Left lobe of liver (tissue), 2 donors: Measurements from ENCODE around the gene CASP7. TPM values are rescaled to one million over a fixed set of nuclear protein-coding genes. Genes with fewer than 3 reads are reported as not detected.

Experiments used
- ATAC-seq: fragments of 200-7000 bp; cut with Tn5 transposase; one replicate; pipeline ENCODE4 v1.9.1; 2020; ENCODE audit warnings: mild to moderate bottlenecking, moderate library complexity
- DNase-seq: peaks from one replicate; pipeline ENCODE4 v3.0.0-alpha.2; 2020; ENCODE audit warnings: low spot score
- total RNA-seq: library from RNA; stranded (reverse); gene quantifications from one replicate; pipeline ENCODE4 v1.2.1, GENCODE V29; 2021
- donor health status: DM: no; HTN: no; CAD: no; lungs with moderate emphysema.
- donor health status: DM: no; HTN: yes; CAD: no.

The CASP7 gene
- total RNA-seq, 1 donor from 2014 or later = 12.4 TPM

DNA sequence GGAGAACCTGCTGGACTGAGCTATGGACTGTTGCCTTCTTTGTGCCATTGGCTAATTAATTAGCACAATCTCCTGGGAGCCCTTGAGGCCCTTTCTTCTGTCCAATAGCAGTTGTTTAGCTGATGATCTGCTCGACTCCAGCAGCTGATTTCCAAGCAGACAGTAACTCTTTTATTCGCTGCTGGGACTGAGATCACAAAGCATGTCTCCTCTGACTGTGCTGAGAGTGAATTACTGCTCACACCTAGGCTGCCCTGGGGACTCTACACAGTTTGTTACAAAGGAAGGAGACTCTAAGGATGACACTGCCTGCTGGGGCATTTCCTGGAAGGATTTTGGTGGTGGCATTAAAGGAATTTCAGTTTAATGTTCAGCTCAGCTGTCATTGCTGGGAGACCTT is 31.4 kb downstream of the CASP7 start:
- ATAC-seq (no peak), DNase-seq (no peak)

- ATAC-seq = no peak
- DNase-seq = no peak
Observed at GRCh38 chr10:113712024-113712423, 32.3 kb downstream of the CASP7 start.

GRCh38 chr10:113712755-113713639 is 33.3 kb downstream of the CASP7 start:
- ATAC-seq (no peak), DNase-seq (no peak)

GRCh38 chr10:113713640-113713982 is 33.9 kb downstream of the CASP7 start:
- no peak for DNase-seq
- ATAC-seq = no peak

GRCh38 chr10:113716109-113716910 is 36.6 kb downstream of the CASP7 start:
- DNase-seq (no peak), ATAC-seq (no peak)

DNA sequence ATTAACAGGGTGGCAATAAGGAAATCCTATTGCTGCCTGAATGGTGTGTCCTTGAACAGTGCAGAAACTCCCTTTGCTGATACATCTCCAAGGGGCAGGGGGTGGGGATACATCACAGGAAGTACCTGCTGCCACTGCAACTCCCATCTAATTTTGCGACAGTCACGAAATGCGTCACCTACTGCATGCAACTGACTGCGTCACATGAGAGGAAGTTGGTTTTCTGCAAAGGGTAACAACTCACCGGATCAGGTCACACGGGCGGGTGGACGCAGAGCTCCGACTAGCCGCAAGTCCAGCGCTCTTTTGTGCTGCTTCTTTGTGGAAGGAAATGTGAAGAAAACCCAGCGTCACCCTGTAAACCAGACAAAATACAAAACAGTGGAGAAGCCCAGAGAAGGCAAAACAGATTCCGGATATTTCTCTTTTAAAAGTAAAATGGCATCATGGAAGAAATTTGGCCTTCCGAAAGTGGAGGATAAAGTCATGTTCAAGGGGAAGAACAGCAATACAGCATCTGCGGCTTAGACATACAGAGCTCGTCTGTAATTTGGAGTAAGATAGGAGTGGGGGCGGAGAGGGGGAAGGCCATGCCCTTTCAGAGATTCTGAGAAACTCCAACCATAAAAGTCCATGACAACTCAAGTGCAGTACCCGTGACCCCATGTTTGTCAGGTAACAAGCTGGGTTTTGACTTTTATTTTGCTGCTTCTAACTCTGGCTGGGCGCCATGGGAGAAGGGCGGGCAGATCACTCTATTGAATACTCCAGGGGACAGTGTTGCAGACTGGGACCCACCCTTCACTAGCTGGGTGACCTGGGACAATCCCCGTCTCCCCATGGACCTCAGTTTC is 39.5 kb downstream of the CASP7 start:
- DNase-seq (no peak), ATAC-seq (no peak)

- ATAC-seq (no peak), DNase-seq (no peak)
Observed at GRCh38 chr10:113720386-113720785, 40.7 kb downstream of the CASP7 start.

DNA sequence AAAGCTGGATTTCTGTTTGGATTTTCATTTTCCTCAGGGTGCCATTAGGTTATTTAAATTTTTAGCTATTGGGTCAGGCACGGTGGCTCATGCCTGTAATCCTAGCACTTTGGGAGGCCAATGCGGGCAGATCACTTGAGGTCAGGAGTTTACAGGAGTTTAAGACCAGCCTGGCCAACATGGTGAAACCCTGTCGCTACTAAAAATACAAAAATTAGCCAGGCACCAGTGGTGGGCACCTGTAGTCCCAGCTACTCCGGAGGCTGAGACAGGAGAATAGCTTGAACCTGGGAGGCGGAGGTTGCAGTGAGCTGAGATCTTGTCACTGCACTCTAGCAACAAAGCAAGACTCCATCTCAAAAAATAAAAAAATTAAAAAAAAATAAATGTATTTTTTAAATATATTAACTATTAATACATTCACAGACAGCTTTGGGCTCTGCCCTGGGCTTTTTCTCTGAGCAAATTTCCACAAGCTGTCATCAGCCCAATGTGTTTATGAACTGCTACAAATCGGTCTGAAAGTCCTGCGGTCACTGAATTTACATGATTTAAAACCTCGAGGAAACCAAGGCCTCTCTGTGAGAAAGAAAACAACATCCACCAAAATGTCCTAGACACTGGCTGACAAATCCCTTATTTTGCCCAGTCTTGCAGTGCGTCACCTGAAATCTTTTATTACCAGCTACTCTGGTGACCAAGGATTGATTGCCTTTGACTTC is 52.6 kb downstream of the CASP7 start:
- DNase-seq = no peak
- ATAC-seq = no peak

GRCh38 chr10:113732966-113733365 is 53.3 kb downstream of the CASP7 start:
- no peak for ATAC-seq
- DNase-seq = no peak

GRCh38 chr10:113733635-113734034 is 53.9 kb downstream of the CASP7 start:
- DNase-seq (no peak), ATAC-seq (no peak)

DNA sequence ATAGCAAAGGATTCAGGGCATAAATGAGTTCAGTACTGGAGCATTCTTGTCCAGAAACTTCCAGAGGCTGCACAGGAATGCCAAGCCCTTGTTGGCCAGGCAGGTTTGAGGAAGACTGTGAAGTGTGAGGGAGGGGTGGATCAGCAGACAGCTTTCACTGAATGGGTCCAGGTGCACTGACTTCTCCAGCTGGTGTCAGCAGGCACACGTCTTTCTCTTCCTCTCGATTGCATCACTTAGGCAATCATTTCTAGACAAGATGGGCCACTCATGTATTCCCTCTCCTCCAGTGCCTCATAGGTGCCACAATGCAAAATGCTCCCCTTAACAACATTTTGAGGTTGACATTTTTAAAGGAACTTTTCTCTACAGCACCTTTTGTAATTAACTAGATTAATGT is 56.2 kb downstream of the CASP7 start:
- ATAC-seq = peak; percentile 95

DNA sequence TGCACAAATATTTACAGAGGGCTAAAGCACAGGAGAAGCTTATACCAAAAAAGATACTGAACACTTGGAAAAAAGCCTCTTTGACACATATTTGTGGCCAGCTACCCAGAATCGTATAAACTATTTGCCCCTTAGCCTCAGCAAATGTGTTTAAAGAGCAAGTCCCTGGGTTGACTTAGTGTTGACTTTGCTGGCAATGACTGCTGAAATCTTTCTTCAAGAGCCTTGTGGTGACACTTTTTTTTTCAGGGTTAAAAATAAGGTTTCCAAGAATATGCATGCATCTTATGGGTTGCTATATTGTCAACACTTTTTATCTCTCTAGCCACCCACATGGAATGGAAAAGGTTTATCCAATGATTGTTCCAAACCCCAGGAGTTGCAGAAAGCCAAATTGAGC is 56.9 kb downstream of the CASP7 start:
- ATAC-seq (no peak), DNase-seq (no peak)

More for the DNA sequence above, 56.2 kb downstream of the CASP7 start:
- no peak for DNase-seq

- DNase-seq (no peak), ATAC-seq (no peak)
Observed at GRCh38 chr10:113739031-113739430, 59.3 kb downstream of the CASP7 start.

DNA sequence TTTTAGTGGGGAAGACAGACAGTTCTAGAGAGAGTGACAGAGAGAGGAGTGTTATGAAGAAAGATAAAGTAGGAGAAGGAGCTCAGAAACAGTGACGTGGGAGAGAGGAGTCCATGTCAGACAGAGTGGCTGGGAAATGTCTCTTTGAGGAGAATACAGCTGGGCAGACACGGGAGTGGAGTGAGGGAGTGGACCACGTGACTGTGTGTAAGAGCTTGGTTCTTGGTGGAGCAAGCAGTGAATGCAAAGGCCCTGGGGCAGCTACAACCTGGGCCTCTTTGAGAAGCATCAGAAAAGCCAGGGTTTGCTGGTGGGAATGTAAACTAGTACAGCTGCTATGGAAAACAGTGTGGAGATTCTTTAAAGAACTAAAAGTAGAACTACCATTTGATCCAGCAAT is 59.9 kb downstream of the CASP7 start:
- DNase-seq (no peak), ATAC-seq (no peak)

DNA sequence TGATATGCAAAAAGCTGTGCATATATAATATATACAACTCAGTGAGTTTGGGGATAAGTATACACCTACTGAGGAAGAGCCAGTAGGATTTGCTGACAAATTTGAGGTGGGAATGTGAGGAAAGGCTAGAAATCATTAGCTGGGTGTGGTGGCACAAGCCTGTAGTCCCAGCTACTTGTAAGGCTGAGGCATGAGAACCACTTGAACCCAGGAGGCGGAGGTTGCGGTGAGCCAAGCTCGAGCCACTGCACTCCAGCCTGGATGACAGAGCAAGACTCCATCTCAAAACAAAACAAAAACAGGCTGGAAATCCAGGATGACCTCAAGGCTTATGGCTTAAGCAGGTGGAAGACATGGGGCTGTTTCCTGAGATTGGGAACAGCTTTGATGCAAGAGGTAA is 61.1 kb downstream of the CASP7 start:
- DNase-seq (no peak), ATAC-seq (no peak)

- ATAC-seq (no peak), DNase-seq (no peak)
Observed at GRCh38 chr10:113742466-113742865, 62.8 kb downstream of the CASP7 start.

GRCh38 chr10:113743594-113743993 is 63.9 kb downstream of the CASP7 start:
- DNase-seq (no peak), ATAC-seq (no peak)

GRCh38 chr10:113745374-113745773 is 65.7 kb downstream of the CASP7 start:
- ATAC-seq = no peak
- no peak for DNase-seq

DNA sequence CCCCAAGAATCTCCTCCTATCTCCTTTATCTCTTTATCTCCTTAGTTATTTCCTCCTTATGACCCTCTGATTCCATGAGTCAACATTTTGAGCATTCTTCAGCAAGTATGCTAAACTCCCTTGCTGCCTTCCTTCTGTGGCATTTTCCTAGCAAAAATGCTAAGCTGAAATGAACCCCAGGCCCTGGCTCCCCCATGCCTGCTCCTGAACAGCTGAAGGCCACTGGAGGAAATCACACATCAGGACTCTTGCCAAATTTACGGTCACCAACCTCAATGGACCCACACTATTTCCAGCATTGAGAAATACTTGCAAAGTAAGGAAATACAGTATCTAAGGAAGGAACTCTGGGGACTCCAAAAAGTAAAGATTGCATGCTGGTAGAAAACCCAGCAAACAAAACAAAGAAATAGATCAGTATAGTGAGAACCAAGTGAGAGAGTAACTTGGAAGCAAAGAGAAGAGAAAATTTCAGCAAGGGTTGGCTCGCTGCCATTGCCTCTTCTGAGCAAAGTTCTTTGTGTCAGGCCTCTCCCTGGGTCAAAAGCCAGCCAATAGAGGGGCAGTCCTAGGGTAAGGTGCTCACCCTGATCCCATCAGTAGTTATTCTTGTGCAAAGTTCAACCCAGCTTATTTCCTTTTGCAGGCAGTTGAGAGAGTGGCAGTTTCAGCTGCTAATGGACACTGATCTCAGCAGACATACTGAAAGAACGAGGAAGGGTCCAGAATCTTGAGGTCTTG is 66.7 kb downstream of the CASP7 start:
- DNase-seq (peak; percentile 84), ATAC-seq (peak; percentile 93)

GRCh38 chr10:113751181-113751732 is 71.5 kb downstream of the CASP7 start, which contains the start of gene PLEKHS1:
TSS of gene PLEKHS1 (plus strand) at chr10:113751682. CDS start at chr10:113755278, 3,596 bp downstream.
- ATAC-seq (no peak), DNase-seq (no peak)
